Fibroblast of lung (primary cell): ENCODE data around the gene MPP2.

Experiments used
- EZH2 ChIP-seq: IDR thresholded peaks from 2 replicates; pipeline ENCODE4 v1.5.1; 2012; ENCODE audit warnings: low read length, control low read depth, mild to moderate bottlenecking; ENCODE audit errors: missing control alignments
- TF ChIP-seq, protein P1 (sequence below), 2 donors: IDR thresholded peaks in 1 of 2; conservative IDR thresholded peaks in 1 of 2; 1 replicate in 1 of 2; 2 replicates in 1 of 2; pipeline ENCODE4 v1.5.1; 2011 to 2012; ENCODE audit warnings: low read length in 2 of 2, control low read depth in 1 of 2, inconsistent platforms in 1 of 2, low read depth in 1 of 2, mild to moderate bottlenecking in 1 of 2

DNA sequence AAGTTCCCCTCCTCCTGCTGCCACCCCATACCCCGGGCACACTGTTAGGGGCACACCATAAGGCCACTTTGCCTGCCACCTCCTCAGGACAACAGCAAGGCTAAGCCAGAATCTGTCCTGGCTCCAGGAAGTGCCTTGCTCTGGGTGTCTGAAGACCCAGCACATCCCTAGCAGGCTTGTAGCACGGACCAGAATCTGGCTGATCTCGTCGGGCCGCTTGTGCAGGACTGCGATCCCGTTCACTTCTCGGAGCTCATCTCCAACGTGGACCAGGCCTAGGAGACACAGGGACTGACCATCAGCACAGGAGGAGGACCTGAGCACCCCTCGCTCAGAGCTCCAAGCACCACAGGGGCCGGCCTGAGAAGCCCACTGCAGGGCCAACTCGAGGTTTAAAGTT lies 81.8 kb downstream of the MPP2 start:
- TF ChIP-seq, protein P1, sequence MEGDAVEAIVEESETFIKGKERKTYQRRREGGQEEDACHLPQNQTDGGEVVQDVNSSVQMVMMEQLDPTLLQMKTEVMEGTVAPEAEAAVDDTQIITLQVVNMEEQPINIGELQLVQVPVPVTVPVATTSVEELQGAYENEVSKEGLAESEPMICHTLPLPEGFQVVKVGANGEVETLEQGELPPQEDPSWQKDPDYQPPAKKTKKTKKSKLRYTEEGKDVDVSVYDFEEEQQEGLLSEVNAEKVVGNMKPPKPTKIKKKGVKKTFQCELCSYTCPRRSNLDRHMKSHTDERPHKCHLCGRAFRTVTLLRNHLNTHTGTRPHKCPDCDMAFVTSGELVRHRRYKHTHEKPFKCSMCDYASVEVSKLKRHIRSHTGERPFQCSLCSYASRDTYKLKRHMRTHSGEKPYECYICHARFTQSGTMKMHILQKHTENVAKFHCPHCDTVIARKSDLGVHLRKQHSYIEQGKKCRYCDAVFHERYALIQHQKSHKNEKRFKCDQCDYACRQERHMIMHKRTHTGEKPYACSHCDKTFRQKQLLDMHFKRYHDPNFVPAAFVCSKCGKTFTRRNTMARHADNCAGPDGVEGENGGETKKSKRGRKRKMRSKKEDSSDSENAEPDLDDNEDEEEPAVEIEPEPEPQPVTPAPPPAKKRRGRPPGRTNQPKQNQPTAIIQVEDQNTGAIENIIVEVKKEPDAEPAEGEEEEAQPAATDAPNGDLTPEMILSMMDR (conservative IDR thresholded peaks at IDR 0.05 in 1 of 2, IDR thresholded peaks at IDR 0.05 in 1 of 2; ENCODE audit: low read depth in 1 of 2, low read length in 2 of 2) = no peak
- TF ChIP-seq EZH2 = no peak
